Measurements from ENCODE around the gene MYEF2. TPM values are rescaled to one million over a fixed set of nuclear protein-coding genes. Genes with fewer than 3 reads are reported as not detected.

Gene MYEF2
- total and polyA plus RNA-seq, 10 of the 15 experiments (the other 5 are each of a cell fraction or from before 2014, with no cell fraction given), result 9.2 to 47.0 (median 19.9) TPM

GRCh38 chr15:48147358-48147757 lies 30.7 kb downstream of the MYEF2 start:
- peak; percentile 50; the same call in 2 of the 3 replicates for ATAC-seq
- Histone ChIP-seq H3K4me3 (no peak overlapping the region), H3K9me3 (replicated peaks; ENCODE audit: control insufficient read depth, insufficient read depth, low read length) (no peaks in the 10 kb centered on the region), H3K36me3 (ENCODE audit: control insufficient read depth in 2 of 2, insufficient read depth in 2 of 2, low read length in 1 of 2) (no peaks in the 10 kb centered on the region; a peak in 2 of 4 replicates), H3K9ac (ENCODE audit: control insufficient read depth, insufficient read depth, low read length) (no peak overlapping the region), H3K4me1 (ENCODE audit: control insufficient read depth, insufficient read depth, low read length) (peaks cover 4% of the 10 kb centered on the region; the same call in 1 of the 2 replicates), H3K27ac (ENCODE audit: control insufficient read depth, insufficient read depth) (no peak overlapping the region), H4K20me1 (ENCODE audit: control insufficient read depth, insufficient read depth) (no peaks in the 10 kb centered on the region), H2AFZ (ENCODE audit: control insufficient read depth, low read depth, low read length) (no peak overlapping the region), H3K4me2 (ENCODE audit: control insufficient read depth, insufficient read depth) (no peak overlapping the region), H3K79me2 (ENCODE audit: control insufficient read depth, insufficient read depth, low read length) (no peaks in the 10 kb centered on the region), H3K27me3 (replicated peaks in 1 of 2; ENCODE audit: control insufficient read depth in 2 of 2, insufficient read depth in 2 of 2, low read length in 1 of 2) (no peaks in the 10 kb centered on the region)
- peak; percentile 70 for FAIRE-seq
- SMC1A ChIA-PET (ENCODE audit: uncharacterized antibody, unreplicated experiment), result no interaction called here
- no TSS peak for BruUV-seq (replicated peaks)
- intact Hi-C loops (cut with micrococcal nuclease; ENCODE audit: unreplicated experiment), result no loop called here
- POLR2A ChIA-PET, result no interaction called here
- in situ Hi-C loops (cut with MboI), result no loop called here
- CTCF ChIA-PET, result no interaction called here
- RAD21 ChIA-PET (ENCODE audit: unreplicated experiment), result no interaction called here
- DNase-seq (ENCODE audit: low read depth, low spot score), result no peak
- no peak for TF ChIP-seq RAD21 (IDR thresholded peaks at IDR 0.05; ENCODE audit: insufficient read depth, low read depth, low read length)

- peaks cover 4% of the 10 kb centered on the region; the same call in 1 of the 2 replicates for H3K4me1 ChIP-seq (ENCODE audit: control insufficient read depth, insufficient read depth, low read length)
- ChIA-PET SMC1A (ENCODE audit: uncharacterized antibody, unreplicated experiment) (no interaction called here), CTCF (no interaction called here), POLR2A (no interaction called here), RAD21 (ENCODE audit: unreplicated experiment) (no interaction called here)
- FAIRE-seq (peak; percentile 69), DNase-seq (ENCODE audit: low read depth, low spot score) (no peak), ATAC-seq (no peak)
- no peaks in the 10 kb centered on the region for H3K27me3 ChIP-seq (replicated peaks in 1 of 2; ENCODE audit: control insufficient read depth in 2 of 2, insufficient read depth in 2 of 2, low read length in 1 of 2)
- no peak overlapping the region for H3K4me2 ChIP-seq (ENCODE audit: control insufficient read depth, insufficient read depth)
- H3K9ac ChIP-seq (ENCODE audit: control insufficient read depth, insufficient read depth, low read length), result no peak overlapping the region
- no peaks in the 10 kb centered on the region for H4K20me1 ChIP-seq (ENCODE audit: control insufficient read depth, insufficient read depth)
- in situ Hi-C loops (cut with MboI) (no loop called here), intact Hi-C loops (cut with micrococcal nuclease; ENCODE audit: unreplicated experiment) (no loop called here)
- no peak for TF ChIP-seq JUNB (IDR thresholded peaks at IDR 0.05)
- no peak for TF ChIP-seq CREB1 (IDR thresholded peaks at IDR 0.05; ENCODE audit: low read depth)
- TF ChIP-seq ASH2L (IDR thresholded peaks at IDR 0.05; ENCODE audit: borderline replicate concordance, low read depth), result no peak
- TF ChIP-seq, protein P1, sequence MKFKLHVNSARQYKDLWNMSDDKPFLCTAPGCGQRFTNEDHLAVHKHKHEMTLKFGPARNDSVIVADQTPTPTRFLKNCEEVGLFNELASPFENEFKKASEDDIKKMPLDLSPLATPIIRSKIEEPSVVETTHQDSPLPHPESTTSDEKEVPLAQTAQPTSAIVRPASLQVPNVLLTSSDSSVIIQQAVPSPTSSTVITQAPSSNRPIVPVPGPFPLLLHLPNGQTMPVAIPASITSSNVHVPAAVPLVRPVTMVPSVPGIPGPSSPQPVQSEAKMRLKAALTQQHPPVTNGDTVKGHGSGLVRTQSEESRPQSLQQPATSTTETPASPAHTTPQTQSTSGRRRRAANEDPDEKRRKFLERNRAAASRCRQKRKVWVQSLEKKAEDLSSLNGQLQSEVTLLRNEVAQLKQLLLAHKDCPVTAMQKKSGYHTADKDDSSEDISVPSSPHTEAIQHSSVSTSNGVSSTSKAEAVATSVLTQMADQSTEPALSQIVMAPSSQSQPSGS (IDR thresholded peaks at IDR 0.05; ENCODE audit: low read length), result no peak
- no peak for TF ChIP-seq CBFB (IDR thresholded peaks at IDR 0.05; ENCODE audit: low read depth)
- TF ChIP-seq FOXK2 (IDR thresholded peaks at IDR 0.05), result no peak
- TF ChIP-seq NR2C1 (IDR thresholded peaks at IDR 0.05), result no peak
- TF ChIP-seq, protein P2, sequence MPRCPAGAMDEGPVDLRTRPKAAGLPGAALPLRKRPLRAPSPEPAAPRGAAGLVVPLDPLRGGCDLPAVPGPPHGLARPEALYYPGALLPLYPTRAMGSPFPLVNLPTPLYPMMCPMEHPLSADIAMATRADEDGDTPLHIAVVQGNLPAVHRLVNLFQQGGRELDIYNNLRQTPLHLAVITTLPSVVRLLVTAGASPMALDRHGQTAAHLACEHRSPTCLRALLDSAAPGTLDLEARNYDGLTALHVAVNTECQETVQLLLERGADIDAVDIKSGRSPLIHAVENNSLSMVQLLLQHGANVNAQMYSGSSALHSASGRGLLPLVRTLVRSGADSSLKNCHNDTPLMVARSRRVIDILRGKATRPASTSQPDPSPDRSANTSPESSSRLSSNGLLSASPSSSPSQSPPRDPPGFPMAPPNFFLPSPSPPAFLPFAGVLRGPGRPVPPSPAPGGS (IDR thresholded peaks at IDR 0.05; ENCODE audit: borderline replicate concordance, insufficient read depth, low read depth, low read length, poor library complexity, severe bottlenecking), result no peak
- no peak for TF ChIP-seq RAD21 (IDR thresholded peaks at IDR 0.05; ENCODE audit: insufficient read depth, low read depth, low read length)
- no TSS peak for BruUV-seq (replicated peaks)
- no peaks in the 10 kb centered on the region for H3K36me3 ChIP-seq (ENCODE audit: control insufficient read depth in 2 of 2, insufficient read depth in 2 of 2, low read length in 1 of 2)
- no peaks in the 10 kb centered on the region for H3K9me3 ChIP-seq (replicated peaks; ENCODE audit: control insufficient read depth, insufficient read depth, low read length)
- no peak overlapping the region for H3K27ac ChIP-seq (ENCODE audit: control insufficient read depth, insufficient read depth)
- H3K4me3 ChIP-seq, result no peak overlapping the region
- no peaks in the 10 kb centered on the region for H3K79me2 ChIP-seq (ENCODE audit: control insufficient read depth, insufficient read depth, low read length)
- no peak overlapping the region for H2AFZ ChIP-seq (ENCODE audit: control insufficient read depth, low read depth, low read length)
Observed at GRCh38 chr15:48145923-48146322, 32.2 kb downstream of the MYEF2 start.
